Neural cell (in vitro differentiated cells): ENCODE results near the gene FILIP1L.

Experiments used
- EZH2 ChIP-seq: fragments of 200-600, 300-800 bp; shearing (Covaris generic), sonication (generic); IDR thresholded peaks from 2 replicates; pipeline ENCODE4 v1.6.1; 2014; ENCODE audit warnings: antibody characterized with exemption, low read length, borderline replicate concordance, mild to moderate bottlenecking; ENCODE audit not compliant: insufficient read depth, poor library complexity, severe bottlenecking
- MXI1 ChIP-seq: fragments of 450-650 bp; conservative IDR thresholded peaks from 2 replicates; pipeline ENCODE4 v1.6.1; 2014; ENCODE audit warnings: antibody characterized with exemption, mild to moderate bottlenecking; ENCODE audit not compliant: poor library complexity, severe bottlenecking
- POLR2AphosphoS5 ChIP-seq: IDR thresholded peaks from 2 replicates; pipeline ENCODE4 v1.6.1; 2012
- RAD21 ChIP-seq: fragments of 450-650 bp; conservative IDR thresholded peaks from 2 replicates; pipeline ENCODE4 v1.6.1; 2014; ENCODE audit warnings: antibody characterized with exemption, mild to moderate bottlenecking, moderate library complexity
- SMC3 ChIP-seq: fragments of 450-650 bp; conservative IDR thresholded peaks from 2 replicates; pipeline ENCODE4 v1.6.1; 2014; ENCODE audit warnings: antibody characterized with exemption, mild to moderate bottlenecking, moderate library complexity; ENCODE audit not compliant: poor library complexity
- TAF1 ChIP-seq: IDR thresholded peaks from 2 replicates; pipeline ENCODE4 v1.6.1; 2012; ENCODE audit warnings: low read depth
- TF ChIP-seq, protein P1 (sequence below): fragments of 450-650 bp; IDR thresholded peaks from 2 replicates; pipeline ENCODE4 v1.5.1; 2014; ENCODE audit warnings: antibody characterized with exemption, mild to moderate bottlenecking, moderate library complexity; ENCODE audit not compliant: poor library complexity, severe bottlenecking
- TF ChIP-seq, protein P2 (sequence below): IDR thresholded peaks from 2 replicates; pipeline ENCODE4 v1.6.1; 2012; ENCODE audit warnings: borderline replicate concordance

DNA sequence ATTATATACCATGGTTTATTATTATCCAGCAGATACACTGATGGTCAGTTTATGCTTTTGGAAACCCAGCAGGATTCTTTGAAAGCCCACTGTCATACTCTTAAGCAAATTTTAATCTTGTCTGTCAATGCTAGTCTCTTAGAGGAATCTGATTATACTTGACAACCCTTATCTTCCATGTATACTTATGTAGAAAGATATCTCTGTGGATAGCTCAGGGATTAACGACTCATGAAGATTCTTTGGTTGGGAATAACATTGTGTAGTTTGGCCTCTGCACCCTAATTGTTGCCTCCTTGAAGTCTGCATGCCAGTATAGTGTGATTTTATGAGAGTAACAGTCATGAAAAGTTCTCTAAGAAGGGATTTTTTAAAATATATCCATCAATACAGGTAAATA is 33.0 kb downstream of the FILIP1L start:
- TF ChIP-seq, protein P1, sequence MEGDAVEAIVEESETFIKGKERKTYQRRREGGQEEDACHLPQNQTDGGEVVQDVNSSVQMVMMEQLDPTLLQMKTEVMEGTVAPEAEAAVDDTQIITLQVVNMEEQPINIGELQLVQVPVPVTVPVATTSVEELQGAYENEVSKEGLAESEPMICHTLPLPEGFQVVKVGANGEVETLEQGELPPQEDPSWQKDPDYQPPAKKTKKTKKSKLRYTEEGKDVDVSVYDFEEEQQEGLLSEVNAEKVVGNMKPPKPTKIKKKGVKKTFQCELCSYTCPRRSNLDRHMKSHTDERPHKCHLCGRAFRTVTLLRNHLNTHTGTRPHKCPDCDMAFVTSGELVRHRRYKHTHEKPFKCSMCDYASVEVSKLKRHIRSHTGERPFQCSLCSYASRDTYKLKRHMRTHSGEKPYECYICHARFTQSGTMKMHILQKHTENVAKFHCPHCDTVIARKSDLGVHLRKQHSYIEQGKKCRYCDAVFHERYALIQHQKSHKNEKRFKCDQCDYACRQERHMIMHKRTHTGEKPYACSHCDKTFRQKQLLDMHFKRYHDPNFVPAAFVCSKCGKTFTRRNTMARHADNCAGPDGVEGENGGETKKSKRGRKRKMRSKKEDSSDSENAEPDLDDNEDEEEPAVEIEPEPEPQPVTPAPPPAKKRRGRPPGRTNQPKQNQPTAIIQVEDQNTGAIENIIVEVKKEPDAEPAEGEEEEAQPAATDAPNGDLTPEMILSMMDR: no peak
- TF ChIP-seq RAD21 (no peak), TAF1 (no peak), EZH2 (no peak), MXI1 (no peak), POLR2AphosphoS5 (no peak), SMC3 (no peak)
- TF ChIP-seq, protein P2, sequence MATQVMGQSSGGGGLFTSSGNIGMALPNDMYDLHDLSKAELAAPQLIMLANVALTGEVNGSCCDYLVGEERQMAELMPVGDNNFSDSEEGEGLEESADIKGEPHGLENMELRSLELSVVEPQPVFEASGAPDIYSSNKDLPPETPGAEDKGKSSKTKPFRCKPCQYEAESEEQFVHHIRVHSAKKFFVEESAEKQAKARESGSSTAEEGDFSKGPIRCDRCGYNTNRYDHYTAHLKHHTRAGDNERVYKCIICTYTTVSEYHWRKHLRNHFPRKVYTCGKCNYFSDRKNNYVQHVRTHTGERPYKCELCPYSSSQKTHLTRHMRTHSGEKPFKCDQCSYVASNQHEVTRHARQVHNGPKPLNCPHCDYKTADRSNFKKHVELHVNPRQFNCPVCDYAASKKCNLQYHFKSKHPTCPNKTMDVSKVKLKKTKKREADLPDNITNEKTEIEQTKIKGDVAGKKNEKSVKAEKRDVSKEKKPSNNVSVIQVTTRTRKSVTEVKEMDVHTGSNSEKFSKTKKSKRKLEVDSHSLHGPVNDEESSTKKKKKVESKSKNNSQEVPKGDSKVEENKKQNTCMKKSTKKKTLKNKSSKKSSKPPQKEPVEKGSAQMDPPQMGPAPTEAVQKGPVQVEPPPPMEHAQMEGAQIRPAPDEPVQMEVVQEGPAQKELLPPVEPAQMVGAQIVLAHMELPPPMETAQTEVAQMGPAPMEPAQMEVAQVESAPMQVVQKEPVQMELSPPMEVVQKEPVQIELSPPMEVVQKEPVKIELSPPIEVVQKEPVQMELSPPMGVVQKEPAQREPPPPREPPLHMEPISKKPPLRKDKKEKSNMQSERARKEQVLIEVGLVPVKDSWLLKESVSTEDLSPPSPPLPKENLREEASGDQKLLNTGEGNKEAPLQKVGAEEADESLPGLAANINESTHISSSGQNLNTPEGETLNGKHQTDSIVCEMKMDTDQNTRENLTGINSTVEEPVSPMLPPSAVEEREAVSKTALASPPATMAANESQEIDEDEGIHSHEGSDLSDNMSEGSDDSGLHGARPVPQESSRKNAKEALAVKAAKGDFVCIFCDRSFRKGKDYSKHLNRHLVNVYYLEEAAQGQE: no peak
